OCI-LY7 (cell line): ENCODE results near the gene ST3GAL3.

Experiments used
- CTCF ChIP-seq: fragments of 200-600 bp; sonication (generic); conservative IDR thresholded peaks from 2 replicates; pipeline ENCODE4 v1.5.1; 2014; ENCODE audit warnings: mild to moderate bottlenecking, antibody characterized with exemption, low read length, moderate library complexity, mixed read lengths
- EZH2phosphoT487 ChIP-seq: fragments of 200-600 bp; sonication (generic); IDR thresholded peaks from 2 replicates; pipeline ENCODE4 v1.6.1; 2018; ENCODE audit warnings: low read depth, borderline replicate concordance, mild to moderate bottlenecking, mixed run types, antibody characterized with exemption, low read length, moderate library complexity, mixed read lengths

DNA sequence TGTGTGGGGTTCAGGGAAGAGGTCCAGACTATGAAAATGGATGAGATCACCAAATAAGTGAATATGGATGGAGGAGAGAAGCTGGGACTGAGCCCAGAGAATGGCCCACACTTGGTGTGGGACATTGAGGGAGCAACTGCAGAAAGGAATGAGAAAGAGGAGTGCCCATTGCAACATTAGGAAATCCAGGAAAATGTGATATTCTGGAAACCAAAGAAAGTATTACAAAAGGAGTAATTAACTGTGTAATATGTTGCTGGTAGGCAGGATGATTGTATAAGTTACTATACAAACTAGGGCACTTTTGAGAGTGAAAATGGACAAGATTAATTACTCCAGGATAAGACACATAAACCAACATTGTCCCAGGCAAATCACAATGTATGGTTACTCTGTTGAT lies 166.5 kb downstream of the ST3GAL3 start:
- no peak for TF ChIP-seq CTCF
- no peak for TF ChIP-seq EZH2phosphoT487
